ENCODE data around the gene TLX2.

- TF ChIP-seq CTCF (IDR thresholded peaks at IDR 0.05; ENCODE audit: low read length), result no peak
- TF ChIP-seq EZH2phosphoT487 (IDR thresholded peaks at IDR 0.05; ENCODE audit: low read length), result no peak
- no peak for TF ChIP-seq EZH2 (optimal IDR thresholded peaks at IDR 0.05; ENCODE audit: low read depth, low read length)
Observed at GRCh38 chr2:74524955-74525716, 10.9 kb downstream of the TLX2 start.
